ENCODE data around the gene CCDC78. TPM values are rescaled to one million over a fixed set of nuclear protein-coding genes. Genes with fewer than 3 reads are reported as not detected.

Gene CCDC78
- total and polyA plus RNA-seq, 5 donors from 2014 or later: 0.37 to 2.5 (median 0.45) TPM

DNA sequence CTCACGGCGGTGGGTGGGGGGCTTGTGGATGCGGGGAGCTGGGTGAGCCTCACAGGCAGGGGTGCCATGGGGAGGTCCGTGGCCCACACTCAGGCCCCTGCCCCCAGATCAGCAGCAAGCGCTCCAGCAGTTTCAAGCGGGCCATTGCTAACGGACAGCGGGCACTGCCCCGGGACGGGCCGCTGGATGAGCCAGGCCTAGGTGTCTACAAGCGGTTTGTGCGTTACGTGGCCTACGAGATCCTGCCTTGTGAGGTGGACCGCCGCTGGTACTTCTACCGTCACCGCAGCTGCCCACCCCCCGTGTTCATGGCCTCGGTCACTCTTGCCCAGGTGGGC, 49.7 kb downstream of the CCDC78 start:
- DNase-seq (no peak), ATAC-seq (ENCODE audit: low read depth in 2 of 2) (no peak)
- peaks cover 31% of the 10 kb centered on the region for H3K4me1 ChIP-seq (ENCODE audit: control insufficient read depth, insufficient read depth, low read length, poor library complexity, severe bottlenecking)
- H3K27me3 ChIP-seq (ENCODE audit: control insufficient read depth, insufficient read depth, low read length): no peaks in the 10 kb centered on the region
- no peaks in the 10 kb centered on the region for H3K9me3 Mint-ChIP-seq
- H3K4me1 Mint-ChIP-seq: peaks cover 0 to 25% (median 3%) of the 10 kb centered on the region in 4 donors
- H3K9me3 ChIP-seq (ENCODE audit: control insufficient read depth in 2 of 2, low read length in 2 of 2): no peaks in the 10 kb centered on the region
- H3K27ac ChIP-seq (ENCODE audit: insufficient read depth, low read length, poor library complexity, severe bottlenecking): no peak overlapping the region
- peak overlapping the region in 3 of 4 donors; percentile 2 to 43 (median 29) for H3K4me3 Mint-ChIP-seq
- H3K4me3 ChIP-seq (ENCODE audit: low read depth, low read length): no peak overlapping the region
- H3K27ac Mint-ChIP-seq: no peak overlapping the region
- H3K36me3 ChIP-seq (ENCODE audit: control insufficient read depth, insufficient read depth, low read length): peaks cover 9% of the 10 kb centered on the region
- no peaks in the 10 kb centered on the region for H3K36me3 Mint-ChIP-seq
- H3K27me3 Mint-ChIP-seq: no peaks in the 10 kb centered on the region

DNA sequence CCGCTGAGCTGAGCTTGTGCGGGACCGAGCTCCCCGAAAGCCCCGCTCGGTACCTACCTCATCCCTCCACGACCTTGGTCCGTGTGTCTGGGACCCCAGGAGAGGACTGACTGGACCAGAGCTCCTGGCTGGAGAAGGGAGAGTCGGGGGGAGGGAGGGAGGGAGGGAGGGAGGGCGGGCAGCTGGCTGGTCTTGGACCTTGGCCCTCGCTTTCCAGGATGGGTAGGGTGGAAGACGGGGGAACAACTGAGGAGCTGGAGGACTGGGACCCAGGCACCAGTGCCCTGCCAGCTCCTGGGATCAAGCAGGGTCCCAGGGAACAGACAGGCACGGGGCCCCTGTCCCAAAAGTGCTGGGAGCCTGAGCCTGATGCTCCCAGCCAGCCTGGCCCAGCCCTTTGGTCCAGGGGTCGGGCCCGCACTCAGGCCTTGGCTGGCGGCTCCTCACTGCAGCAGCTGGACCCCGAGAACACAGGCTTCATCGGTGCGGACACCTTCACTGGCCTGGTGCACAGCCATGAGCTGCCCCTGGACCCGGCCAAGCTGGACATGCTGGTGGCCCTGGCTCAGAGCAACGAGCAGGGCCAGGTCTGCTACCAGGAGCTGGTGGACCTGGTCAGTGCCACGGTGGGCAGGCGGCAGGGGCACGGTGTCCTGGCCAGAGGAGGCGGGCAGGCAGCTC, 50.2 kb downstream of the CCDC78 start:
- Histone ChIP-seq H3K27me3 (ENCODE audit: control insufficient read depth, insufficient read depth, low read length) (no peaks in the 10 kb centered on the region), H3K9me3 (ENCODE audit: control insufficient read depth in 2 of 2, low read length in 2 of 2) (no peaks in the 10 kb centered on the region), H3K36me3 (ENCODE audit: control insufficient read depth, insufficient read depth, low read length) (peaks cover 13% of the 10 kb centered on the region), H3K27ac (ENCODE audit: insufficient read depth, low read length, poor library complexity, severe bottlenecking) (no peak overlapping the region), H3K4me1 (ENCODE audit: control insufficient read depth, insufficient read depth, low read length, poor library complexity, severe bottlenecking) (peaks cover 26% of the 10 kb centered on the region), H3K4me3 (ENCODE audit: low read depth, low read length) (no peak overlapping the region)
- Mint-ChIP-seq H3K4me1 (peaks cover 0 to 21% (median 3%) of the 10 kb centered on the region in 4 donors), H3K27ac (peak overlapping the region in 1 of 3 donors; percentile 14), H3K4me3 (no peak overlapping the region), H3K36me3 (no peaks in the 10 kb centered on the region), H3K9me3 (no peaks in the 10 kb centered on the region), H3K27me3 (no peaks in the 10 kb centered on the region)
- no peak for DNase-seq
- ATAC-seq (ENCODE audit: low read depth in 2 of 2): no peak

DNA sequence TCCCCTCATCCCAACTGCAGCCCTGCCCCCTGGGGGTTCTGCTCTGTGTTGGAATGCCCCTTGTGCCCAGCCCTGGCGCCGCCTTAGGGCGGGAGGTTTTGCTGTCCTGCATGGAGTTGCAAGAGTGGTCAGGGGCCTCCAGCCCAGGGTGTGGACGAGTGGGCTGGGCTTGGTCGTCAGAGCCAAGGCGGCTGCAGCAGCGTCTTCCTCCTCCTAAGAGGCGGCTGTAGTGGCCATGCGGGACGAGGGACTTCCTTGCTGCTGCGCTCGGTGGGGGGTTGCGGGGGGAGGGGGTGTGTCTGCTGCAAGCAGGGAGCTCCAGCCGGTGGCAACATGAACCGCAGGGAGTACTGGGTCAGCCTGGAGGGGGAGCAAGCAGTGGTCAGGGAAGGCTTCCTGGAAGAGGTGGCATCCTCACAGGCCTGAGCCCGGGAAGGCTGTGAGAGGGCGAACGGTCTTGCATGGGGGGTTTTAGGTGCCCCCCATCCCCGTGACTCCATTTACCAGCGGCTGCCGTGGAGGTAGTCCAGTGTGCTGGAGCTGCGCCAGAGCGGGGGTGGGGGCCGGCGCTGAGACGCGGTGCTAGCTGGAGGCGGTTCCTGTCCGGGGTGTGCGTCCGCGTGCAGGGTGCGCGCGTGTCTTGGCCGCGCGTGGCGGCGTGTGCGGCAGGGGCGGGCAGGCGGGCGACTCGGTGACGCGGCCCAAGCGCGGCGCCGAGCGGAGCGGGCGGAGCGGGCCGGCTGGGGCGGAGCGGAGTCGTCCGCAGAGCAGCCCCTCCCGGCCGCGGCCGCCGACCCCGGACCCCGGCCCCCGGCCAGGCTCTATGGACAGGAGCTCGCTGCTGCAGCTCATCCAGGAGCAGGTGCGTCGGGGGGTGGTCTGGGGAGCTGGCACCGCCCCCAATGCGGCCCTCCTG, 51.0 kb downstream of the CCDC78 start, which contains the start of gene RHBDL1:
Gene RHBDL1, plus strand, starts transcription at position 704 of the 916 bp plus-strand sequence. Its CDS starts 120 bp downstream, at position 824.
- peaks cover 19% of the 10 kb centered on the region for H3K4me1 ChIP-seq (ENCODE audit: control insufficient read depth, insufficient read depth, low read length, poor library complexity, severe bottlenecking)
- H3K4me3 ChIP-seq (ENCODE audit: low read depth, low read length): no peak within 1 kb of the TSS
- H3K27me3 ChIP-seq (ENCODE audit: control insufficient read depth, insufficient read depth, low read length): no peaks in the 10 kb centered on the region
- peaks cover 16% of the 10 kb centered on the region for H3K36me3 ChIP-seq (ENCODE audit: control insufficient read depth, insufficient read depth, low read length)
- H3K27ac ChIP-seq (ENCODE audit: insufficient read depth, low read length, poor library complexity, severe bottlenecking): no peak within 1 kb of the TSS
- Mint-ChIP-seq H3K9me3 (no peaks in the 10 kb centered on the region), H3K27ac (peak within 1 kb of the TSS in 1 of 3 donors; percentile 14), H3K4me1 (peaks cover 0 to 20% (median 3%) of the 10 kb centered on the region in 4 donors), H3K36me3 (no peaks in the 10 kb centered on the region), H3K4me3 (peak within 1 kb of the TSS in 3 of 4 donors; percentile 60 to 92 (median 65)), H3K27me3 (no peaks in the 10 kb centered on the region)
- no peak for DNase-seq
- ATAC-seq (ENCODE audit: low read depth in 2 of 2): no peak
- no peaks in the 10 kb centered on the region for H3K9me3 ChIP-seq (ENCODE audit: control insufficient read depth in 2 of 2, low read length in 2 of 2)

DNA sequence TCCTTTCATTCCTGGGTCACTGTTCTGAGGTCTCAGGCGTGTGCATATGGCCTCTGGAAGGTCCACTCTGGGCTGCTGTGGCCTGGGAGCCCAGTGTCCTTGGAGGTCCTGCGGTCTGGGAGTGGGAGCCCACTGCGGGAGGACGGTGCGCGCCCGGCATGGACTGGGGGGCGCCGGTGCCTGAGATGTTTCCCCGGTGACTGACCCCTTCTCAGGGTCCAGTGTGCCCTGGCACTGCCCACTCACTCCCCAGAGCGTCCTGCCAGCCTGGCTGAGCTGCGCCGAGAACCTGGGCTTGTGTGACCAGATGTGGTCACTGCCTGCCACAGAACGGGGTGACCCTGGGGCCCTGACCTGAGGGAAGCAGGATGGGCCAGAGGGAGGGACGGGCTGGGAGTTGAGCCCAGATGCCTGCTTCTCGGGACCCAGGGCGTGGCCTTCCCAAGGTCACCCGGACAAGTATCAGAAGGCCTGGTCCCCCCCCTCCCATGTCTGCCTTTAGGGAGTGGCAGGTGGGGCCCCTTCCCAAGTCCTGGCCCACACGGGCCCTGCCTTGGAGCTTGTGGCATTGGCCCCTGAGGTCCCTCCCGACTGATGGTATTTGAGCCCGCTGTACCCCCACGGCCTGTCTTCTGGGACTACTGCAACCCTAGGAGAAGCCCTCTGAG, 51.9 kb downstream of the CCDC78 start:
- peaks cover 0 to 18% (median 3%) of the 10 kb centered on the region in 4 donors for H3K4me1 Mint-ChIP-seq
- Histone ChIP-seq H3K36me3 (ENCODE audit: control insufficient read depth, insufficient read depth, low read length) (peaks cover 17% of the 10 kb centered on the region), H3K27ac (ENCODE audit: insufficient read depth, low read length, poor library complexity, severe bottlenecking) (no peak overlapping the region), H3K27me3 (ENCODE audit: control insufficient read depth, insufficient read depth, low read length) (no peaks in the 10 kb centered on the region), H3K4me1 (ENCODE audit: control insufficient read depth, insufficient read depth, low read length, poor library complexity, severe bottlenecking) (peaks cover 18% of the 10 kb centered on the region), H3K4me3 (ENCODE audit: low read depth, low read length) (no peak overlapping the region), H3K9me3 (ENCODE audit: control insufficient read depth in 2 of 2, low read length in 2 of 2) (no peaks in the 10 kb centered on the region)
- H3K4me3 Mint-ChIP-seq: peak overlapping the region in 3 of 4 donors; percentile 24 to 92 (median 60)
- no peaks in the 10 kb centered on the region for H3K9me3 Mint-ChIP-seq
- ATAC-seq (ENCODE audit: low read depth in 2 of 2) (no peak), DNase-seq (no peak)
- H3K36me3 Mint-ChIP-seq: no peaks in the 10 kb centered on the region
- H3K27me3 Mint-ChIP-seq: no peaks in the 10 kb centered on the region
- no peak overlapping the region for H3K27ac Mint-ChIP-seq

DNA sequence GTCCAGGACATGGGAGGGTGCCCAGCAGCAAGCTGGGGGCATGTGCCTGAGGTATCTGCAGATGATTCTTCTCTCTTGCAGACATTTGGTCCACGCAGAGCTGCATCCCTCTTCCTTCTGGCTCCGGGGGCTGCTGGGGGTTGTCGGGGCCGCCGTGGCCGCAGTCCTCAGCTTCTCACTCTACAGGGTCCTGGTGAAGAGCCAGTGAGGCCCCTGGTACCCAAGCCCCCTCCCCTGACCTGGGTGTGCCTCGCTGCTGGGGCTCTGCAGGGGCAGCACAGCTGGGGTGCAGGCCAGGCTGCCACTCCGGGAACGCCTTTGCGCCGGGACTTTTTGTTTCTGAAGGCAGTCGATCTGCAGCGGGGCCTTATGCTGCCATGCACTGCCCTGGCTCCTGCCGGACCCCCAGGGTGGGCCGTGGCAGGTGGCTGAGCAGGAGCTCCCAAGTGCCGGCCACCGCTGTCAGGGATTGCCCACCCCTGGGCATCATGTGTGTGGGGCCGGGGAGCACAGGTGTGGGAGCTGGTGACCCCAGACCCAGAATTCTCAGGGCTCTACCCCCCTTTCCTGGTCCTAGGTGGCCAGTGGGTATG, 52.7 kb downstream of the CCDC78 start:
- no peak overlapping the region for H3K27ac Mint-ChIP-seq
- H3K36me3 Mint-ChIP-seq: no peaks in the 10 kb centered on the region
- no peak overlapping the region for H3K27ac ChIP-seq (ENCODE audit: insufficient read depth, low read length, poor library complexity, severe bottlenecking)
- H3K36me3 ChIP-seq (ENCODE audit: control insufficient read depth, insufficient read depth, low read length): peaks cover 17% of the 10 kb centered on the region
- H3K27me3 ChIP-seq (ENCODE audit: control insufficient read depth, insufficient read depth, low read length): no peaks in the 10 kb centered on the region
- no peaks in the 10 kb centered on the region for H3K9me3 ChIP-seq (ENCODE audit: control insufficient read depth in 2 of 2, low read length in 2 of 2)
- DNase-seq (no peak), ATAC-seq (ENCODE audit: low read depth in 2 of 2) (no peak)
- H3K4me3 ChIP-seq (ENCODE audit: low read depth, low read length): no peak overlapping the region
- peaks cover 0 to 19% (median 0%) of the 10 kb centered on the region in 4 donors for H3K4me1 Mint-ChIP-seq
- no peaks in the 10 kb centered on the region for H3K27me3 Mint-ChIP-seq
- H3K9me3 Mint-ChIP-seq: no peaks in the 10 kb centered on the region
- H3K4me1 ChIP-seq (ENCODE audit: control insufficient read depth, insufficient read depth, low read length, poor library complexity, severe bottlenecking): peaks cover 21% of the 10 kb centered on the region
- H3K4me3 Mint-ChIP-seq: no peak overlapping the region

DNA sequence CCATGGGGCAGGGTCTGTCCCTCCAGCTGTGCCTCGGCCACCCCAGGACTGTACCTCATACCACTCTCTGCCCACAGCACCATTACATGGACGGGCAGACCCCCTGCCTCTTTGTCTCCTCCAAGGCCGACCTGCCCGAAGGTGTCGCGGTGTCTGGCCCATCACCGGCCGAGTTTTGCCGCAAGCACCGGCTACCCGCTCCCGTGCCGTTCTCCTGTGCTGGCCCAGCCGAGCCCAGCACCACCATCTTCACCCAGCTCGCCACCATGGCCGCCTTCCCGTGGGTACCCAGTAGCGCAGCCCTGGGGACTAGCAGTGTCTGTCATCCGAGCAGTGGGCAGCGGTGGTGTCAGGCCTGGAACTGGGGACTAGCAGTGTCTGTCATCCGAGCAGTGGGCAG, 53.4 kb downstream of the CCDC78 start:
- Histone ChIP-seq H3K36me3 (ENCODE audit: control insufficient read depth, insufficient read depth, low read length) (peaks cover 17% of the 10 kb centered on the region), H3K27ac (ENCODE audit: insufficient read depth, low read length, poor library complexity, severe bottlenecking) (no peak overlapping the region), H3K27me3 (ENCODE audit: control insufficient read depth, insufficient read depth, low read length) (no peaks in the 10 kb centered on the region), H3K4me1 (ENCODE audit: control insufficient read depth, insufficient read depth, low read length, poor library complexity, severe bottlenecking) (peaks cover 24% of the 10 kb centered on the region), H3K9me3 (ENCODE audit: control insufficient read depth in 2 of 2, low read length in 2 of 2) (no peaks in the 10 kb centered on the region), H3K4me3 (ENCODE audit: low read depth, low read length) (no peak overlapping the region)
- Mint-ChIP-seq H3K4me3 (peak overlapping the region in 2 of 4 donors; percentile 28 to 43), H3K27me3 (no peaks in the 10 kb centered on the region), H3K4me1 (peaks cover 0 to 21% (median 0%) of the 10 kb centered on the region in 4 donors), H3K9me3 (no peaks in the 10 kb centered on the region), H3K27ac (no peak overlapping the region), H3K36me3 (no peaks in the 10 kb centered on the region)
- DNase-seq (no peak), ATAC-seq (ENCODE audit: low read depth in 2 of 2) (no peak)

Measured in CD4-positive, CD25-positive, alpha-beta regulatory T cell (primary cell).